ENCODE data around the gene VPS13D. TPM values are rescaled to one million over a fixed set of nuclear protein-coding genes. Genes with fewer than 3 reads are reported as not detected.

The VPS13D gene
- total and polyA plus RNA-seq, 10 of the 15 experiments (the other 5 are each of a cell fraction or from before 2014, with no cell fraction given) = 1.4 to 16.9 (median 8.5) TPM

DNA sequence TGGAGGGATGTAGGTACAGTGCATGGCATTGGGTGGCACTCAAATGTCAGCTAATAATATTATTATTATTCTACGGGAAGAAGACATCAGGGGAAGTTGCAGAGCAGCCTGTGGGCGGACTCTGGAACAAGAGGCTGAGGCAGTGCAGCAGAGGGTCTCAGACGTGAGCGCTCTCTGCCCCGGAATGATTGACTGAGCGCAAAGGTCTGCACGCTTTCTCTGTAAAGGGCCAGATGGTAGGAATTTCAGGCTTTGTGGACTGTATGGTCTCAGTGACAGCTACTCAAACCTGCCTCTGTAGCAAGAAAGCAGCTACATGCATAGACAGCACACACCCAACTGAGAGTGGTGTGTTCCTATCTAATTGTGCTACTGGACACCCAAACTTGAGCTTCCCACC is 29.6 kb upstream of the VPS13D start:
- no TSS peak for BruUV-seq (replicated peaks)
- Histone ChIP-seq H3K9ac (ENCODE audit: control insufficient read depth, insufficient read depth, low read length) (no peak overlapping the region), H4K20me1 (ENCODE audit: control insufficient read depth, insufficient read depth) (no peaks in the 10 kb centered on the region)

More for the DNA sequence above, 29.6 kb upstream of the VPS13D start:
- Histone ChIP-seq H3K4me1 (ENCODE audit: control insufficient read depth, insufficient read depth, low read length) (peaks cover 62% of the 10 kb centered on the region), H2AFZ (ENCODE audit: control insufficient read depth, low read depth, low read length) (no peak overlapping the region), H3K27me3 (replicated peaks in 1 of 2; ENCODE audit: control insufficient read depth in 2 of 2, insufficient read depth in 2 of 2, low read length in 1 of 2) (no peaks in the 10 kb centered on the region), H3K4me3 (no peak overlapping the region), H3K27ac (ENCODE audit: control insufficient read depth, insufficient read depth) (no peak overlapping the region), H3K36me3 (ENCODE audit: control insufficient read depth in 2 of 2, insufficient read depth in 2 of 2, low read length in 1 of 2) (peaks cover 19 to 26% of the 10 kb centered on the region in 2 experiments; a peak in 3 of 4 replicates), H3K79me2 (ENCODE audit: control insufficient read depth, insufficient read depth, low read length) (no peaks in the 10 kb centered on the region), H3K4me2 (ENCODE audit: control insufficient read depth, insufficient read depth) (no peak overlapping the region), H3K9me3 (replicated peaks; ENCODE audit: control insufficient read depth, insufficient read depth, low read length) (no peaks in the 10 kb centered on the region; the same call in 2 of the 3 replicates)
- 96% methylated on average over 7 of the region's 7 CpGs for WGBS (ENCODE audit: insufficient coverage, insufficient replicate concordance, low lambda C conversion rate, missing lambda C conversion rate)
- FAIRE-seq = no peak
- RAD21 ChIA-PET (ENCODE audit: unreplicated experiment) = interaction anchor here (1.3 to 12.7 kb wide), 4 partner anchors 10 to 75 kb away, joined by 5 to 116 read pairs (median 48); no protein-coding TSS in a partner anchor
- TF ChIP-seq, protein P1, sequence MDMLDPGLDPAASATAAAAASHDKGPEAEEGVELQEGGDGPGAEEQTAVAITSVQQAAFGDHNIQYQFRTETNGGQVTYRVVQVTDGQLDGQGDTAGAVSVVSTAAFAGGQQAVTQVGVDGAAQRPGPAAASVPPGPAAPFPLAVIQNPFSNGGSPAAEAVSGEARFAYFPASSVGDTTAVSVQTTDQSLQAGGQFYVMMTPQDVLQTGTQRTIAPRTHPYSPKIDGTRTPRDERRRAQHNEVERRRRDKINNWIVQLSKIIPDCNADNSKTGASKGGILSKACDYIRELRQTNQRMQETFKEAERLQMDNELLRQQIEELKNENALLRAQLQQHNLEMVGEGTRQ (IDR thresholded peaks at IDR 0.05; ENCODE audit: borderline replicate concordance, low read depth, low read length) = no peak
- TF ChIP-seq IRF4 (IDR thresholded peaks at IDR 0.05; ENCODE audit: low read depth, low read length) (no peak), MYB (IDR thresholded peaks at IDR 0.05; ENCODE audit: borderline replicate concordance, low read depth, low read length) (no peak), JUNB (IDR thresholded peaks at IDR 0.05) (no peak), BCL11A (IDR thresholded peaks at IDR 0.05; ENCODE audit: low read depth, low read length) (no peak), TCF7 (IDR thresholded peaks at IDR 0.05; ENCODE audit: borderline replicate concordance) (no peak), TAF1 (IDR thresholded peaks at IDR 0.05; ENCODE audit: borderline replicate concordance, low read depth, low read length) (no peak), BHLHE40 (IDR thresholded peaks at IDR 0.05; ENCODE audit: borderline replicate concordance in 1 of 2, low read depth in 2 of 2, low read length in 1 of 2) (no peak), SP1 (IDR thresholded peaks at IDR 0.05; ENCODE audit: low read depth, low read length) (no peak), ZSCAN29 (IDR thresholded peaks at IDR 0.05) (no peak)
- TF ChIP-seq, protein P2, sequence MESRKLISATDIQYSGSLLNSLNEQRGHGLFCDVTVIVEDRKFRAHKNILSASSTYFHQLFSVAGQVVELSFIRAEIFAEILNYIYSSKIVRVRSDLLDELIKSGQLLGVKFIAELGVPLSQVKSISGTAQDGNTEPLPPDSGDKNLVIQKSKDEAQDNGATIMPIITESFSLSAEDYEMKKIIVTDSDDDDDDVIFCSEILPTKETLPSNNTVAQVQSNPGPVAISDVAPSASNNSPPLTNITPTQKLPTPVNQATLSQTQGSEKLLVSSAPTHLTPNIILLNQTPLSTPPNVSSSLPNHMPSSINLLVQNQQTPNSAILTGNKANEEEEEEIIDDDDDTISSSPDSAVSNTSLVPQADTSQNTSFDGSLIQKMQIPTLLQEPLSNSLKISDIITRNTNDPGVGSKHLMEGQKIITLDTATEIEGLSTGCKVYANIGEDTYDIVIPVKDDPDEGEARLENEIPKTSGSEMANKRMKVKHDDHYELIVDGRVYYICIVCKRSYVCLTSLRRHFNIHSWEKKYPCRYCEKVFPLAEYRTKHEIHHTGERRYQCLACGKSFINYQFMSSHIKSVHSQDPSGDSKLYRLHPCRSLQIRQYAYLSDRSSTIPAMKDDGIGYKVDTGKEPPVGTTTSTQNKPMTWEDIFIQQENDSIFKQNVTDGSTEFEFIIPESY (IDR thresholded peaks at IDR 0.05) = no peak
- CTCF ChIA-PET = interaction anchor here (0.8 to 8.5 kb wide), 5 partner anchors 18 to 75 kb away, joined by 3 to 104 read pairs (median 3); no protein-coding TSS in a partner anchor
- no peak for DNase-seq (ENCODE audit: low read depth, low spot score)
- no peak for ATAC-seq
- SMC1A ChIA-PET (ENCODE audit: uncharacterized antibody, unreplicated experiment) = interaction anchor here (0.7 to 16.0 kb wide), 6 partner anchors 10 to 132 kb away, joined by 3 to 191 read pairs (median 6); no protein-coding TSS in a partner anchor
- intact Hi-C loops (cut with micrococcal nuclease; ENCODE audit: unreplicated experiment) = loop anchor here (10.0 kb wide), 1 partner anchor 215 kb away; the partner anchor contains the start of gene MFN2
- in situ Hi-C loops (cut with MboI) = no loop called here
- POLR2A ChIA-PET = interaction anchor here (1.0 to 6.0 kb wide), 3 partner anchors 32 to 51 kb away, joined by 3 to 53 read pairs (median 3); no protein-coding TSS in a partner anchor
